ENCODE data around the gene AGPAT4. TPM values are rescaled to one million over a fixed set of nuclear protein-coding genes. Genes with fewer than 3 reads are reported as not detected.

AGPAT4 gene
- total and polyA plus RNA-seq, 2 of the 4 experiments (the other 2 are of a cell fraction) = 3.6 to 3.8 TPM

DNA sequence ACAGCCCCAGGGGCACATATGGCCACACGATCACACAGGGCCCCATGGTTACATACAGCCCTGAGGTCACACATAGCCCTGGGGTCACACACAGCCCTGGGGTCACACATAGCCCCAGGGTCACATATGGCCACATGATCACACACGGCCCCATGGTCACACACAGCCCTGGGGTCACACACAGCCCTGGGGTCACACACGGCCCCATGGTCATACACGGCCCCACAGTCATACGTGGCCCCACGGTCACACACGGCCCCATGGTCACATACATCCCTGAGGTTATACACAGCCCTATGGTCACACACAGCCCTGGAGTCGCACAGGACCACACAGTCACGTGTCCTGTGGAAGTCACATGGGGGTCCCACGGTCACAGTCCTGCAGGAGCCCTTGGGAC is 120.1 kb downstream of the AGPAT4 start:
- TF ChIP-seq MAZ (IDR thresholded peaks at IDR 0.05; ENCODE audit: borderline replicate concordance, low read depth, low read length) (no peak), CHD1 (IDR thresholded peaks at IDR 0.05; ENCODE audit: low read depth, low read length) (no peak), RFX5 (IDR thresholded peaks at IDR 0.05; ENCODE audit: low read depth, low read length) (no peak), NFE2L2 (IDR thresholded peaks at IDR 0.05; ENCODE audit: low read depth, low read length) (no peak), SMC3 (IDR thresholded peaks at IDR 0.05; ENCODE audit: low read depth, low read length) (no peak), USF2 (IDR thresholded peaks at IDR 0.05; ENCODE audit: low read depth, low read length) (no peak), ELK1 (IDR thresholded peaks at IDR 0.05; ENCODE audit: borderline replicate concordance, low read depth, low read length) (no peak), MAFK (IDR thresholded peaks at IDR 0.05; ENCODE audit: low read depth, low read length) (no peak), CEBPB (IDR thresholded peaks at IDR 0.05; ENCODE audit: low read depth, low read length) (no peak), RCOR1 (IDR thresholded peaks at IDR 0.05; ENCODE audit: insufficient replicate concordance, low read length) (no peak), CTCF (conservative IDR thresholded peaks at IDR 0.05; ENCODE audit: low read depth, low read length) (no peak), POLR2A (IDR thresholded peaks at IDR 0.05; ENCODE audit: low read depth, low read length) (no peak), BHLHE40 (IDR thresholded peaks at IDR 0.05; ENCODE audit: low read depth, low read length) (no peak), MXI1 (IDR thresholded peaks at IDR 0.05; ENCODE audit: borderline replicate concordance, low read depth, low read length) (no peak), RAD21 (IDR thresholded peaks at IDR 0.05; ENCODE audit: low read length) (no peak), FOS (IDR thresholded peaks at IDR 0.05; ENCODE audit: low read depth, low read length) (no peak)
- Histone ChIP-seq H3K18ac (ENCODE audit: low read depth, low read length) (no peak overlapping the region), H2BK5ac (ENCODE audit: low read depth, low read length, poor library complexity, severe bottlenecking) (no peak overlapping the region), H3K4me2 (ENCODE audit: low read depth, low read length) (no peak overlapping the region), H2AK9ac (replicated peaks; ENCODE audit: low read depth, low read length, poor library complexity) (peak overlapping the region; percentile 49), H2AFZ (replicated peaks; ENCODE audit: low read length, poor library complexity) (no peak overlapping the region), H4K91ac (ENCODE audit: insufficient read depth, low read depth, low read length) (no peak overlapping the region), H4K8ac (ENCODE audit: low read depth in 2 of 2, low read length in 2 of 2) (no peak overlapping the region), H3K4me1 (ENCODE audit: control insufficient read depth, insufficient read depth, low read length) (no peaks in the 10 kb centered on the region), H4K20me1 (ENCODE audit: insufficient read depth, low read length) (no peaks in the 10 kb centered on the region), H3K56ac (ENCODE audit: extremely low read depth, insufficient read depth, low read length) (no peak overlapping the region), H3K4ac (ENCODE audit: low read depth, low read length) (no peak overlapping the region), H4K5ac (ENCODE audit: low read depth, low read length) (no peak overlapping the region), H3K4me3 (ENCODE audit: insufficient read depth, low read depth, low read length) (no peak overlapping the region), H2BK20ac (ENCODE audit: low read depth, low read length) (no peak overlapping the region), H2BK120ac (ENCODE audit: low read depth, low read length) (no peak overlapping the region), H3K36me3 (ENCODE audit: control insufficient read depth, insufficient read depth, low read length) (peaks cover 7% of the 10 kb centered on the region), H2AK5ac (ENCODE audit: low read depth, low read length) (no peak overlapping the region), H3K9ac (ENCODE audit: low read depth, low read length) (no peak overlapping the region), H3K27ac (ENCODE audit: insufficient read depth, low read length) (no peak overlapping the region), H3K23ac (ENCODE audit: low read depth, low read length) (no peak overlapping the region), H3K79me1 (ENCODE audit: low read depth in 1 of 2, low read length in 2 of 2) (no peaks in the 10 kb centered on the region), H3K9me3 (ENCODE audit: control insufficient read depth, insufficient read depth, low read length) (no peaks in the 10 kb centered on the region), H3K14ac (replicated peaks; ENCODE audit: low read depth, low read length) (no peak overlapping the region), H3K27me3 (ENCODE audit: control insufficient read depth, insufficient read depth, low read length) (no peaks in the 10 kb centered on the region), H3K9me1 (ENCODE audit: insufficient read depth, low read length) (no peaks in the 10 kb centered on the region), H2BK15ac (ENCODE audit: low read depth, low read length) (no peak overlapping the region)
- in situ Hi-C loops (cut with MboI; ENCODE audit: low sequenced_read_pairs) (no loop called here), intact Hi-C loops (cut with micrococcal nuclease) (loop anchor here (1.0 kb wide), 1 partner anchor 217 kb away; no protein-coding TSS in a partner anchor), dilution Hi-C loops (cut with HindIII; ENCODE audit: low sequenced_read_pairs, unreplicated experiment) (no loop called here)
- ATAC-seq (ENCODE audit: low read depth) (no peak), DNase-seq (no peak)
- POLR2A ChIA-PET (ENCODE audit: unreplicated experiment) = no interaction called here
- CTCF ChIA-PET = interaction anchor here (0.6 kb wide), 1 partner anchor 217 kb away, joined by 3 read pairs; no protein-coding TSS in a partner anchor
- BruUV-seq (replicated peaks) = no TSS peak
- WGBS, 2 experiments (ENCODE audit: extremely low coverage in 2 of 2, insufficient read length in 1 of 2) = 100% methylated on average over 3 of the region's 10 CpGs; no CpG with 5 or more reads in 1 of the 2 experiments
